ENCODE results near the gene TMEM38A.

- TF ChIP-seq TAF1 (IDR thresholded peaks at IDR 0.05; ENCODE audit: low read depth) = no peak
- TF ChIP-seq POLR2AphosphoS5 (IDR thresholded peaks at IDR 0.05) = no peak
- no peak for TF ChIP-seq CTCF (IDR thresholded peaks at IDR 0.05; ENCODE audit: poor library complexity, severe bottlenecking)
- TF ChIP-seq RAD21 (conservative IDR thresholded peaks at IDR 0.05) = no peak
- TF ChIP-seq EZH2 (IDR thresholded peaks at IDR 0.05; ENCODE audit: borderline replicate concordance, insufficient read depth, low read length, poor library complexity, severe bottlenecking) = no peak
- no peak for TF ChIP-seq REST (IDR thresholded peaks at IDR 0.05; ENCODE audit: borderline replicate concordance)
- no peak for TF ChIP-seq EP300 (conservative IDR thresholded peaks at IDR 0.05; ENCODE audit: poor library complexity, severe bottlenecking)
Measured at GRCh38 chr19:16620584-16620983, 40.4 kb upstream of the TMEM38A start.

Data from neural cell (in vitro differentiated cells).